CD4-positive, CD25-positive, alpha-beta regulatory T cell (primary cell): ENCODE data around the gene MGA. TPM values are rescaled to one million over a fixed set of nuclear protein-coding genes. Genes with fewer than 3 reads are reported as not detected.
A peak's percentile ranks its signal among the peaks of the same experiment; 100 is the strongest.

Source experiments
- ATAC-seq, 2 donors: fragments of 150-1000 bp; cut with Tn5 transposase; one replicate each; pipeline ENCODE4 v1.10.0; 2021; ENCODE audit warnings: low read depth in 2 of 2, moderate number of reproducible peaks in 2 of 2, moderate library complexity in 1 of 2
- DNase-seq, 3 donors: peaks; one replicate each; pipeline versions ENCODE4 v3.0.0 to v3.0.0-alpha.2; 2012 to 2022; ENCODE audit warnings: mixed read lengths in 1 of 3
- H3K27ac ChIP-seq: one replicate; pipeline ENCODE4 v1.7.0; 2013; ENCODE audit warnings: mild to moderate bottlenecking, low read length; ENCODE audit not compliant: insufficient read depth, poor library complexity, severe bottlenecking
- H3K27me3 ChIP-seq: one replicate; pipeline ENCODE4 v1.7.0; 2013; ENCODE audit warnings: low read length; ENCODE audit not compliant: control insufficient read depth, insufficient read depth
- H3K36me3 ChIP-seq: one replicate; pipeline ENCODE4 v1.7.0; 2013; ENCODE audit warnings: mild to moderate bottlenecking, low read length, moderate library complexity; ENCODE audit not compliant: control insufficient read depth, insufficient read depth
- H3K4me1 ChIP-seq: 2 replicates; pipeline ENCODE4 v1.7.0; 2013; ENCODE audit warnings: mild to moderate bottlenecking, low read length; ENCODE audit not compliant: insufficient read depth, control insufficient read depth, poor library complexity, severe bottlenecking
- H3K4me3 ChIP-seq: one replicate; pipeline ENCODE4 v1.7.0; 2013; ENCODE audit warnings: low read depth, mild to moderate bottlenecking, low read length, moderate library complexity
- H3K9me3 ChIP-seq, 2 experiments: 1 replicate in 1 of 2; 2 replicates in 1 of 2; pipeline ENCODE4 v1.7.0; 2013; ENCODE audit warnings: low read length in 2 of 2, mild to moderate bottlenecking in 1 of 2, moderate library complexity in 1 of 2; ENCODE audit not compliant: control insufficient read depth in 2 of 2
- H3K27ac Mint-ChIP-seq, 3 donors: one replicate each; pipeline ENCODE4 v1.8.0; 2020 to 2022; ENCODE audit warnings: mild to moderate bottlenecking in 3 of 3, mixed read lengths in 3 of 3, moderate library complexity in 2 of 3
- H3K27me3 Mint-ChIP-seq: one replicate; pipeline ENCODE4 v1.8.0; 2022; ENCODE audit warnings: mild to moderate bottlenecking, mixed read lengths
- H3K36me3 Mint-ChIP-seq: one replicate; pipeline ENCODE4 v1.8.0; 2020; ENCODE audit warnings: mixed read lengths
- H3K4me1 Mint-ChIP-seq, 4 donors: one replicate each; pipeline ENCODE4 v1.8.0; 2020 to 2022; ENCODE audit warnings: mixed read lengths in 4 of 4, mild to moderate bottlenecking in 1 of 4
- H3K4me3 Mint-ChIP-seq, 4 donors: one replicate each; pipeline ENCODE4 v1.8.0; 2020 to 2022; ENCODE audit warnings: mild to moderate bottlenecking in 4 of 4, mixed read lengths in 4 of 4, moderate library complexity in 3 of 4
- H3K9me3 Mint-ChIP-seq, 7 donors: one replicate each; pipeline ENCODE4 v1.8.0; 2020 to 2022; ENCODE audit warnings: mixed read lengths in 7 of 7, mild to moderate bottlenecking in 3 of 7, moderate library complexity in 2 of 7
- polyA plus RNA-seq, 4 donors: library from polyadenylated mRNA; unstranded; fragments of 300-500 nt; fragmentation: Illumina TruSeq; gene quantifications; one replicate each; pipeline ENCODE4 v1.2.3, GENCODE V29; 2021
- total RNA-seq: library from RNA; stranded (reverse); gene quantifications from one replicate; pipeline ENCODE4 v1.2.3, GENCODE V29; 2022

MGA gene
- total and polyA plus RNA-seq, 5 donors from 2014 or later: 10.4 to 46.9 (median 15.6) TPM

- peaks cover 13% of the 10 kb centered on the region for H3K4me1 ChIP-seq
- no peak overlapping the region for H3K27ac ChIP-seq
- ATAC-seq: no peak
- H3K27me3 ChIP-seq: no peaks in the 10 kb centered on the region
- Mint-ChIP-seq H3K27ac (no peak overlapping the region), H3K9me3 (no peaks in the 10 kb centered on the region), H3K4me1 (peaks cover 13 to 66% (median 48%) of the 10 kb centered on the region in 4 donors), H3K27me3 (no peaks in the 10 kb centered on the region), H3K36me3 (peaks cover 6% of the 10 kb centered on the region), H3K4me3 (no peak overlapping the region)
- H3K9me3 ChIP-seq: no peaks in the 10 kb centered on the region
- no peaks in the 10 kb centered on the region for H3K36me3 ChIP-seq
- DNase-seq: no peak
- H3K4me3 ChIP-seq: no peak overlapping the region
Measured at GRCh38 chr15:41794081-41794480, 133.9 kb downstream of the MGA start.

- no peaks in the 10 kb centered on the region for H3K9me3 Mint-ChIP-seq
- peaks cover 13% of the 10 kb centered on the region for H3K36me3 ChIP-seq
- no peak overlapping the region for H3K4me3 Mint-ChIP-seq
- H3K27ac Mint-ChIP-seq: peak overlapping the region in 2 of 3 donors; percentile 26 to 52
- no peaks in the 10 kb centered on the region for H3K9me3 ChIP-seq
- H3K4me3 ChIP-seq: no peak overlapping the region
- peaks cover 16% of the 10 kb centered on the region for H3K36me3 Mint-ChIP-seq
- ATAC-seq (no peak), DNase-seq (no peak)
- H3K27me3 ChIP-seq: no peaks in the 10 kb centered on the region
- H3K27me3 Mint-ChIP-seq: no peaks in the 10 kb centered on the region
- peaks cover 2% of the 10 kb centered on the region for H3K4me1 ChIP-seq
- no peak overlapping the region for H3K27ac ChIP-seq
- H3K4me1 Mint-ChIP-seq: peaks cover 6 to 51% (median 33%) of the 10 kb centered on the region in 4 donors
Measured at GRCh38 chr15:41795996-41796856, 136.0 kb downstream of the MGA start.

DNA sequence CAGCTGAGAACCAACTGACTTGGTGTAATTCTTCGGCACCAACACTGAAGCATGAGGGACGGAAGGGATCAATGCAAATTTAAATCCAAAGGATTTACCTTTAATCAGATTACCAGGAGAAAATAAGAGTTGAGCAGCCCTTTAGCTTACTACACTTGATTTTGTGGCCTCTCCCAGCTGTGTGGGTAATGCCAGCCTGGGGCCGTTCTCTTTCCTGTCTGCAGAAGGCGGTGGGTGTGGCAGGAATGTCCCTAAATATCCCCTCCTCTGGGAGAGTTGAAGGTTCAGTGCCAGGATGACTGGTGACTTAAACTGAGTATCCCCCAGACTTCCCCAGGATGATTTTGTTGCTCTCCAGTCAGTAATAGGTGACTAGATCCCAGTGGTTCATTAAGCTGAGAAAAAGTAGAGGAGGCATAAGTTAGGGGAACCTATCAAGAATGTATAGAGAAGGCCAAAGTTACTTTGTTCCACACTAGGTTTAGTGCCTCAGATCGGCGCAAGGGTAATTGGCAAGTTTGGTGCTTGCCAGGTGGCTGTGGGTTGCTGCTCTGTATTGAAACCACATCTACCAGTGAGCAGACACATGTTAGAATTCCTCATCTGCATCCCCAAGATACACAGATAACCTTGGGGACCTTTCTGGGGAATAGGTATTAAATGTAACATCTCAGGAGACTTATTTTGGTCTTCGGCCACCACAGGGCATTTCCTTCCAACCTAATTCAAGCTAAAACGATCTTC is 137.2 kb downstream of the MGA start:
- no peaks in the 10 kb centered on the region for H3K27me3 Mint-ChIP-seq

DNA sequence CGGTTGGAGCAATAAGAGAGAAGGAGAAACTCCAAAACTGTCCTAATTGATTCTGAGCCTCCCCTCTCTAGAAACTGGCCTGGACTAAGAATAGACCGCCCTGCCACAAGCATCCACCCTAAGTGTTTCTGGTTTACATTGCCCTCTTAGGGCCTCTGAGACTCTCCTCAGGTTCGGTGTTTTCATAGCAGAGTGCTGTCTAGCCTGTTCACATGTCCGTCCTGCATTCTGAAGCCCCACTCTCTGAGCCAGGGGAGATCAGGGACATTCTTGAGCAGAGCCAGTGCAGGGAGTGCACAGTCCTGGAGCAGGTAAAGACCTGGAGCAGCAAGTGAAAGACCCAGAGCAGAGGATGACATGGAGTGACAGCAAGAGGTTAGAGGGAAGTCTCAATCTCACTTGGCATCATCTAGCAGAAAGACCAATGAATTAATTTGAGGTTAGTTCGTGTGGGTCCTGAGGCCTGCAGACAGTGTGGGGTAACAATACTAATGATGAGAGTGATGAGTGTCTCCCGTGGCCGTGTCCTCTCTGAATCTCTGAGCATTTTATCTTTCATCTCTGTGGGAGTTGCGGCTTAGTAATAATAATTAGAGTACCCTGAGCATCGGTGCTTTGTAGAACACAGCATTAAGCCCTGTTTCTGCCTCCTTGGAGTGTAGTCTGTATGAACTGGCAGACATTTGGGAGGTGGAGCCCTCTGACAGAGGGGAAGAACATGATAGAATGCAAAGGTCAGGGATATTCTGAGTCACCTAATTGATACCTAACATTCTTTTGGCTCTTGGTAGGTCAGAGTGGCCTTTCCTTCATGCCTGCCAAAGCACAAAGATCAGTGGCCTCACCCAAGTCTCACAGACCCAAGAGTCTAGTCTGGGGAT is 138.6 kb downstream of the MGA start:
- Mint-ChIP-seq H3K36me3 (peaks cover 17% of the 10 kb centered on the region), H3K27me3 (no peaks in the 10 kb centered on the region), H3K4me1 (peaks cover 6 to 37% (median 26%) of the 10 kb centered on the region in 4 donors), H3K9me3 (no peaks in the 10 kb centered on the region), H3K4me3 (no peak overlapping the region), H3K27ac (peak overlapping the region in 2 of 3 donors; percentile 59 to 78)
- H3K36me3 ChIP-seq: peaks cover 15% of the 10 kb centered on the region
- H3K4me1 ChIP-seq: no peaks in the 10 kb centered on the region
- H3K27me3 ChIP-seq: no peaks in the 10 kb centered on the region
- DNase-seq (no peak), ATAC-seq (peak in 1 of 2 donors; percentile 16)
- peak overlapping the region; percentile 11 for H3K4me3 ChIP-seq
- H3K27ac ChIP-seq: no peak overlapping the region
- H3K9me3 ChIP-seq: no peaks in the 10 kb centered on the region

More for the DNA sequence above, 137.2 kb downstream of the MGA start:
- Histone ChIP-seq H3K4me3 (no peak overlapping the region), H3K9me3 (no peaks in the 10 kb centered on the region), H3K4me1 (no peaks in the 10 kb centered on the region), H3K36me3 (peaks cover 15% of the 10 kb centered on the region), H3K27me3 (no peaks in the 10 kb centered on the region), H3K27ac (no peak overlapping the region)
- Mint-ChIP-seq H3K4me3 (no peak overlapping the region), H3K4me1 (peaks cover 6 to 40% (median 29%) of the 10 kb centered on the region in 4 donors), H3K27ac (peak overlapping the region in 2 of 3 donors; percentile 23 to 82), H3K36me3 (peaks cover 17% of the 10 kb centered on the region), H3K9me3 (no peaks in the 10 kb centered on the region)
- no peak for ATAC-seq
- no peak for DNase-seq

- Histone ChIP-seq H3K27ac (no peak overlapping the region), H3K27me3 (no peaks in the 10 kb centered on the region), H3K4me1 (no peaks in the 10 kb centered on the region), H3K36me3 (peaks cover 15% of the 10 kb centered on the region), H3K9me3 (no peaks in the 10 kb centered on the region), H3K4me3 (peak overlapping the region; percentile 11)
- Mint-ChIP-seq H3K4me3 (no peak overlapping the region), H3K9me3 (no peaks in the 10 kb centered on the region), H3K36me3 (peaks cover 18% of the 10 kb centered on the region), H3K4me1 (peaks cover 6 to 35% (median 24%) of the 10 kb centered on the region in 4 donors), H3K27ac (peak overlapping the region in 1 of 3 donors; percentile 59), H3K27me3 (no peaks in the 10 kb centered on the region)
- ATAC-seq (peak in 1 of 2 donors; percentile 29), DNase-seq (no peak)
Measured at GRCh38 chr15:41799488-41799805, 139.2 kb downstream of the MGA start.

GRCh38 chr15:41801185-41801584 is 141.0 kb downstream of the MGA start:
- H3K4me3 ChIP-seq: no peak overlapping the region
- H3K36me3 Mint-ChIP-seq: peaks cover 24% of the 10 kb centered on the region
- peaks cover 15% of the 10 kb centered on the region for H3K36me3 ChIP-seq
- no peak overlapping the region for H3K27ac Mint-ChIP-seq
- no peaks in the 10 kb centered on the region for H3K9me3 ChIP-seq
- DNase-seq (no peak), ATAC-seq (no peak)
- H3K4me1 Mint-ChIP-seq: peaks cover 2 to 29% (median 17%) of the 10 kb centered on the region in 4 donors
- H3K27me3 Mint-ChIP-seq: no peaks in the 10 kb centered on the region
- H3K4me3 Mint-ChIP-seq: no peak overlapping the region
- H3K4me1 ChIP-seq: no peaks in the 10 kb centered on the region
- no peaks in the 10 kb centered on the region for H3K9me3 Mint-ChIP-seq
- no peak overlapping the region for H3K27ac ChIP-seq
- H3K27me3 ChIP-seq: no peaks in the 10 kb centered on the region

DNA sequence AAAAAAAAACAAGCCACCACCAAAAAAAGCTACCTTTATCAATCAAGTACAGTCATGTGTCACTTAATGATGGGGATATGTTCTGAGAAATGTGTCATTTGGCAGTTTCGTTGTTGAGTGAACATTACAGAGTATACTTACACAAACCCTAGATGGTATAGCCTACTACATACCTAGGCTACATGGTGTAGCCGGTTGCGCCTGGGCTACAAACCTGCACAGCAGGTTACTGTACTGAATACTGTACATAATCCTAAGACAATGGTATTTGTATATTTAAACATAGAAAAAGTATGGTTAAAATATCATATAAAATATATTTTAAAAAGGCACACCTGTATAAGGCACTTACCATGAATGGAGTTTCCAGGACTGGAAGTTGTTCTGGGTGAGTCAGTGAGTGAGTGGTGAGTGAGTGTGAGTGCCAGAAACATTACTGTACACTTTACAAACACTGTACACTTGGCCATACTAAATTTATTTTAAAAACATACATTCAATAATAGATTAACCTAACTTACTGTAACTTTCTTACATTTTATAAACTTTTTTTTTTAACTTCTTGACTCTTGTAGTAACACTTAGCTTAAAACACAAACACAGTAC is 141.7 kb downstream of the MGA start:
- Mint-ChIP-seq H3K4me3 (no peak overlapping the region), H3K4me1 (peaks cover 0 to 23% (median 15%) of the 10 kb centered on the region in 4 donors), H3K36me3 (peaks cover 24% of the 10 kb centered on the region), H3K9me3 (no peaks in the 10 kb centered on the region), H3K27ac (no peak overlapping the region), H3K27me3 (no peaks in the 10 kb centered on the region)
- H3K27me3 ChIP-seq: no peaks in the 10 kb centered on the region
- no peak for ATAC-seq
- no peaks in the 10 kb centered on the region for H3K4me1 ChIP-seq
- H3K4me3 ChIP-seq: no peak overlapping the region
- no peak overlapping the region for H3K27ac ChIP-seq
- peaks cover 18% of the 10 kb centered on the region for H3K36me3 ChIP-seq
- no peaks in the 10 kb centered on the region for H3K9me3 ChIP-seq
- DNase-seq: no peak
